Measurements from ENCODE around the gene AFAP1L2.

- TF ChIP-seq PATZ1 (CRISPR knock-in tag; IDR thresholded peaks at IDR 0.05; ENCODE audit: borderline replicate concordance) (no peak), MTA3 (IDR thresholded peaks at IDR 0.05; ENCODE audit: borderline replicate concordance) (no peak)
- TF ChIP-seq, protein P1, sequence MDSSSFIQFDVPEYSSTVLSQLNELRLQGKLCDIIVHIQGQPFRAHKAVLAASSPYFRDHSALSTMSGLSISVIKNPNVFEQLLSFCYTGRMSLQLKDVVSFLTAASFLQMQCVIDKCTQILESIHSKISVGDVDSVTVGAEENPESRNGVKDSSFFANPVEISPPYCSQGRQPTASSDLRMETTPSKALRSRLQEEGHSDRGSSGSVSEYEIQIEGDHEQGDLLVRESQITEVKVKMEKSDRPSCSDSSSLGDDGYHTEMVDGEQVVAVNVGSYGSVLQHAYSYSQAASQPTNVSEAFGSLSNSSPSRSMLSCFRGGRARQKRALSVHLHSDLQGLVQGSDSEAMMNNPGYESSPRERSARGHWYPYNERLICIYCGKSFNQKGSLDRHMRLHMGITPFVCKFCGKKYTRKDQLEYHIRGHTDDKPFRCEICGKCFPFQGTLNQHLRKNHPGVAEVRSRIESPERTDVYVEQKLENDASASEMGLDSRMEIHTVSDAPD (CRISPR knock-in tag; IDR thresholded peaks at IDR 0.05): no peak
- TF ChIP-seq, protein P2, sequence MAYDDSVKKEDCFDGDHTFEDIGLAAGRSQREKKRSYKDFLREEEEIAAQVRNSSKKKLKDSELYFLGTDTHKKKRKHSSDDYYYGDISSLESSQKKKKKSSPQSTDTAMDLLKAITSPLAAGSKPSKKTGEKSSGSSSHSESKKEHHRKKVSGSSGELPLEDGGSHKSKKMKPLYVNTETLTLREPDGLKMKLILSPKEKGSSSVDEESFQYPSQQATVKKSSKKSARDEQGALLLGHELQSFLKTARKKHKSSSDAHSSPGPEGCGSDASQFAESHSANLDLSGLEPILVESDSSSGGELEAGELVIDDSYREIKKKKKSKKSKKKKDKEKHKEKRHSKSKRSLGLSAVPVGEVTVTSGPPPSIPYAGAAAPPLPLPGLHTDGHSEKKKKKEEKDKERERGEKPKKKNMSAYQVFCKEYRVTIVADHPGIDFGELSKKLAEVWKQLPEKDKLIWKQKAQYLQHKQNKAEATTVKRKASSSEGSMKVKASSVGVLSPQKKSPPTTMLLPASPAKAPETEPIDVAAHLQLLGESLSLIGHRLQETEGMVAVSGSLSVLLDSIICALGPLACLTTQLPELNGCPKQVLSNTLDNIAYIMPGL (CRISPR knock-in tag; IDR thresholded peaks at IDR 0.05): no peak
These were observed 104.2 kb downstream of the AFAP1L2 start for GRCh38 chr10:114300036-114300645.

All from K562 (cell line).